Left lung (tissue), 10 donors: Measurements from ENCODE around the gene ARHGAP15. TPM values are rescaled to one million over a fixed set of nuclear protein-coding genes. Genes with fewer than 3 reads are reported as not detected.
A peak's percentile ranks its signal among the peaks of the same experiment; 100 is the strongest.

ENCODE experiments used
- ATAC-seq: fragments of 200-7000 bp; cut with Tn5 transposase; one replicate; pipeline ENCODE4 v1.9.1; 2020; ENCODE audit warnings: moderate library complexity
- DNase-seq, 4 donors: peaks; one replicate each; pipeline ENCODE4 v3.0.0-alpha.2; 2013 to 2020
- H3K27ac ChIP-seq, 2 donors: fragments of 200-600 bp; sonication (generic) in 1 of 2; one replicate each; pipeline versions ENCODE4 v1.5.0 to v1.8.0; 2020 to 2021
- H3K27me3 ChIP-seq, 2 donors: fragments of 200-600 bp; sonication (generic) in 1 of 2; one replicate each; pipeline versions ENCODE4 v1.5.0 to v1.8.0; 2020 to 2021
- H3K36me3 ChIP-seq, 2 donors: fragments of 200-600 bp; sonication (generic) in 1 of 2; one replicate each; pipeline versions ENCODE4 v1.5.0 to v1.8.0; 2020 to 2021
- H3K4me1 ChIP-seq, 2 donors: fragments of 200-600 bp; one replicate each; pipeline ENCODE4 v1.8.0; 2021
- H3K4me3 ChIP-seq, 2 donors: fragments of 200-600 bp; sonication (generic) in 1 of 2; one replicate each; pipeline versions ENCODE4 v1.5.0 to v1.8.0; 2020 to 2021; ENCODE audit warnings: mild to moderate bottlenecking in 1 of 2
- H3K9me3 ChIP-seq, 2 donors: fragments of 200-600 bp; sonication (generic) in 1 of 2; one replicate each; pipeline versions ENCODE4 v1.5.0 to v1.8.0; 2020 to 2021
- intact Hi-C, 2 donors: fragments of 100-400 bp; cut with DNase I; formaldehyde crosslinking; loops; one replicate each; pipeline versions ENCODE4 v1.11.2 to v1.14.2; 2022
- polyA plus RNA-seq, 6 donors: library from polyadenylated mRNA; unstranded; fragments of 120-200 nt; gene quantifications; one replicate each; pipeline ENCODE4 v1.2.1, GENCODE V29; 2013; ENCODE audit not compliant: insufficient read length in 6 of 6
- total RNA-seq, 2 donors: library from RNA; stranded (reverse); fragmentation: NEBNext Ultra II Directional; extraction: Animal tissue kit (Norgen Biotek cat#: 25700); gene quantifications; one replicate each; pipeline ENCODE4 v1.2.1, GENCODE V29; 2021
- TF ChIP-seq, protein P1 (sequence below), 2 donors: fragments of 200-600 bp; sonication (generic) in 1 of 2; IDR thresholded peaks; one replicate each; pipeline versions ENCODE4 v1.5.0 to v1.8.0; 2021; ENCODE audit warnings: antibody characterized with exemption in 2 of 2
- donor health status: DM: no; HTN: yes; CAD: no.
- donor health status: DM: no; HTN: no; CAD: no.

ARHGAP15 gene
- total and polyA plus RNA-seq, 8 donors: 16.8 to 48.3 (median 30.2) TPM

DNA sequence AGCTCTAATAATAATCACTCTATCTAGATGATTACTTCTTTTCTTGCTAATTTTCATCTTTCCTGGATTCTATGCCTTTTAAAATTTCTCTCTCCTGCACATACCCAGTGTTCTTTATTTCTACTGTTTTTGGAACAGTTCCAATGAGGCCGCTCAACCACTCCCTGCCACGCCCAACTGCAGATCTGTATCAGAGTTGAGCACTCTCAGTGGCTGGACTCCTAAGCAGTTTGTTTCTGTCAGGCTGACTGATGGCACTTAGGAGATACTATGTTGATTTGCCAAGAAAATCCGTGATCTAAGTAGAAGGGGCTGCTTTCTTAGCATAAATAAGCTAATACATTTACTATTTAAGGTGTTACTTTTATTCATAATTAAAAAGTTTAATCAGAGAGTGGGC lies 192.8 kb downstream of the ARHGAP15 start:
- no peaks in the 10 kb centered on the region for H3K27me3 ChIP-seq
- no peak overlapping the region for H3K27ac ChIP-seq
- TF ChIP-seq, protein P1, sequence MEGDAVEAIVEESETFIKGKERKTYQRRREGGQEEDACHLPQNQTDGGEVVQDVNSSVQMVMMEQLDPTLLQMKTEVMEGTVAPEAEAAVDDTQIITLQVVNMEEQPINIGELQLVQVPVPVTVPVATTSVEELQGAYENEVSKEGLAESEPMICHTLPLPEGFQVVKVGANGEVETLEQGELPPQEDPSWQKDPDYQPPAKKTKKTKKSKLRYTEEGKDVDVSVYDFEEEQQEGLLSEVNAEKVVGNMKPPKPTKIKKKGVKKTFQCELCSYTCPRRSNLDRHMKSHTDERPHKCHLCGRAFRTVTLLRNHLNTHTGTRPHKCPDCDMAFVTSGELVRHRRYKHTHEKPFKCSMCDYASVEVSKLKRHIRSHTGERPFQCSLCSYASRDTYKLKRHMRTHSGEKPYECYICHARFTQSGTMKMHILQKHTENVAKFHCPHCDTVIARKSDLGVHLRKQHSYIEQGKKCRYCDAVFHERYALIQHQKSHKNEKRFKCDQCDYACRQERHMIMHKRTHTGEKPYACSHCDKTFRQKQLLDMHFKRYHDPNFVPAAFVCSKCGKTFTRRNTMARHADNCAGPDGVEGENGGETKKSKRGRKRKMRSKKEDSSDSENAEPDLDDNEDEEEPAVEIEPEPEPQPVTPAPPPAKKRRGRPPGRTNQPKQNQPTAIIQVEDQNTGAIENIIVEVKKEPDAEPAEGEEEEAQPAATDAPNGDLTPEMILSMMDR (IDR thresholded peaks at IDR 0.05): no peak
- ATAC-seq (peak; percentile 29), DNase-seq (no peak)
- H3K9me3 ChIP-seq: no peaks in the 10 kb centered on the region
- H3K4me3 ChIP-seq: no peak overlapping the region
- H3K36me3 ChIP-seq: no peaks in the 10 kb centered on the region
- no peaks in the 10 kb centered on the region for H3K4me1 ChIP-seq
- intact Hi-C loops: no loop called here

DNA sequence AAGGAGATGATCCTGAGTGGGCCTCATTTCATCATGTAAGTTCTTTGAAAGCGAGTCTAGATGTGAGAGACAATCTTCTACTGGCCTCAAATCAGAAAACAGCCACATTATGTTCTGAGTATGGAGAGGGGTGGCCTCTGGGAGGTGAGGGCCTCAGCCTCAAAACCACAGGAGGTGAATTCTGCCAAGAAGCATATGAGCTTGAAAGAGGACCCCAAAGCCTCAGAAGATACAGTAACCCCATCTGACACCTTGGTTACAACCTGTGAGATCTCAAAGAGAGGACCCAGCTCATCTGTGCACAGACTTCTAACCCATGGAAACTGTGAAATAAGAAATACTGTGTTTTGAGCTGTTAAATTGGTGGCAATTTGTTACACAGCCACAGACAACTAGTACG lies 200.1 kb downstream of the ARHGAP15 start:
- Histone ChIP-seq H3K4me1 (peaks cover 0 to 5% of the 10 kb centered on the region in 2 donors), H3K36me3 (no peaks in the 10 kb centered on the region), H3K9me3 (no peaks in the 10 kb centered on the region), H3K27ac (no peak overlapping the region), H3K4me3 (no peak overlapping the region), H3K27me3 (no peaks in the 10 kb centered on the region)
- no peak for DNase-seq
- TF ChIP-seq, protein P1 (IDR thresholded peaks at IDR 0.05): no peak
- intact Hi-C loops: no loop called here
- ATAC-seq: no peak

DNA sequence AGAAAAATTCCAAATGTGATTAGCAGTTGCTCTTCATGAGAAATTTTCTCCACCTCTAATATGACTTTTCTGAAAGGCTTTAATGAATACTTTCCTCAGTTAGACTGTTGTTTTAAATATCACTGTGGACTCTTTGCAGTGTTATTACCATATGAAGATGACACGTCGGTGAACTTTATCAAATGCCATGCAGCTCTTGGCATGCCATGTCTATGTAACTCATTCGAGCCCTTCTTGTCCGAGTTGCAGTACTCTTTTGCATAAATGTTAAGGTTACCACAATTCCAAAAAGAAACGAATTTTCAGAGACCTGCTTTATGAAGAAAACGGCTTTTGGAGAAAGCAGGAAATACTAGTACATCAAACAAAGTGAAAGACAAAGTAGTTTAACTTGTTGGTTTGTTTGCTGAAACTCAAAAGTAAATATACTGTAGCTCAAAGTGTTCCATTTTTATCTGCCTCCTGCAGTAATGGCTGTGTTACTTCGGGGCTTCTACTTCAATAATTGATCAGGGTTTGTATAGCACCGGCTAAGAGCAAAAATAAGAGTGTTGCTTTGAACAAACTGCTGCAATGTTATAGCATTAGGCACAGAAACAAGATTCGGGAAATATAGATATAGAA lies 204.1 kb downstream of the ARHGAP15 start:
- H3K4me1 ChIP-seq: peaks cover 0 to 5% of the 10 kb centered on the region in 2 donors
- H3K36me3 ChIP-seq: no peaks in the 10 kb centered on the region
- H3K27me3 ChIP-seq: no peaks in the 10 kb centered on the region
- TF ChIP-seq, protein P1 (IDR thresholded peaks at IDR 0.05): no peak
- no peak for DNase-seq
- H3K27ac ChIP-seq: no peak overlapping the region
- intact Hi-C loops: no loop called here
- H3K4me3 ChIP-seq: no peak overlapping the region
- H3K9me3 ChIP-seq: no peaks in the 10 kb centered on the region
- peak; percentile 66 for ATAC-seq

DNA sequence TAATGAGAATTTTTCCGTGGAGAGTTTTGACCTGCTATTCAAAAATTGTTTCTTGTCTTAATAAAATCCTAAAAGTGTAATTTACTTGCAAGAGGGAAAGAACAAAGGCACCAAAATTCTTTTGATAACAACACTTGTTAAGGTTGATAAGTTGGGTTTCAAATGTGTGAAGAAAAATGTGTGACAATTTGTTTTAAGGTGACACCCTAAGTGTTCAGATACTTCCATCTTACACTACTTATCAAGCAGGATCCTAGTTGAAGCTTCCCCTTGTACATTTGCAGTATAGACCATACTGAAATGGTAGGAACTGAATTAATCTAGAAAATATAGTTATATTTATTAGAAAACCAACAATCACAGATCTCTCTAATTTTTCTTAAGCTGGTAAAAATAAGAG lies 204.6 kb downstream of the ARHGAP15 start:
- no peaks in the 10 kb centered on the region for H3K27me3 ChIP-seq
- no peak overlapping the region for H3K4me3 ChIP-seq
- TF ChIP-seq, protein P1 (IDR thresholded peaks at IDR 0.05): no peak
- no peak for ATAC-seq
- peaks cover 0 to 5% of the 10 kb centered on the region in 2 donors for H3K4me1 ChIP-seq
- H3K36me3 ChIP-seq: no peaks in the 10 kb centered on the region
- intact Hi-C loops: no loop called here
- no peak overlapping the region for H3K27ac ChIP-seq
- H3K9me3 ChIP-seq: no peaks in the 10 kb centered on the region
- DNase-seq: no peak

DNA sequence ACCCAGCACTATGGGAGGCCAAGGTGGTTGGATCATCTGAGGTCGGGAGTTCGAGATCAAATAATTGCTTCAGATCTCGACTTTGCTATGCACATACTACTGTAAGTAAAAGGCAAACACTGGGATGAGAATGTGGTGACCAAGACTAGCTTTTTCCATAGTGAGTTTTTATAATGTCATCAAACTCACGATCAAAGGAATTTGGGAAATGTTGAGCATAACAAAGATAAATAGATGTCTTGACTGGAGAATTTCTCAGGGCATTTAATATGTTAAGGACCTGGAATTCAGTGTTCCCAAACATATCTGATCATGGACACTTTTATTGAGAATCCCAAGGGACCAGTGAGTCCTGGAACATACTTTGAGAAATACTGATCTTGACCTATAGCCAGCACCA lies 205.6 kb downstream of the ARHGAP15 start:
- Histone ChIP-seq H3K4me1 (peaks cover 0 to 5% of the 10 kb centered on the region in 2 donors), H3K27me3 (no peaks in the 10 kb centered on the region), H3K4me3 (no peak overlapping the region), H3K36me3 (no peaks in the 10 kb centered on the region), H3K27ac (no peak overlapping the region), H3K9me3 (no peaks in the 10 kb centered on the region)
- DNase-seq: peak in 1 of 4 donors; percentile 12
- intact Hi-C loops: no loop called here
- no peak for ATAC-seq
- TF ChIP-seq, protein P1 (IDR thresholded peaks at IDR 0.05): no peak
